Measurements from ENCODE around the gene TSPAN14.

- TF ChIP-seq CTCF (IDR thresholded peaks at IDR 0.05; ENCODE audit: insufficient read depth, low read length) (no peak), POLR2AphosphoS5 (IDR thresholded peaks at IDR 0.05; ENCODE audit: low read depth) (no peak), REST (IDR thresholded peaks at IDR 0.05; ENCODE audit: insufficient replicate concordance, low read depth) (no peak), GABPA (IDR thresholded peaks at IDR 0.05; ENCODE audit: low read depth) (no peak)
Observed at GRCh38 chr10:80571352-80571751, 117.2 kb downstream of the TSPAN14 start.

All from HL-60 (cell line).